Measurements from ENCODE around the gene DENND1A. TPM values are rescaled to one million over a fixed set of nuclear protein-coding genes. Genes with fewer than 3 reads are reported as not detected.

DENND1A gene
- polyA plus RNA-seq, 2 of the 4 experiments (the other 2 are of a cell fraction): 15.1 to 21.9 TPM

GRCh38 chr9:123425836-123426365 lies 504.0 kb downstream of the DENND1A start:
- Histone ChIP-seq H3K4me2 (no peak overlapping the region), H3K4me3 (no peak overlapping the region), H3K9me3 (peaks cover 4% of the 10 kb centered on the region; the same call in 1 of the 3 replicates), H3K4me1 (no peaks in the 10 kb centered on the region), H3K27ac (no peak overlapping the region)
- ATAC-seq (no peak; a peak in 1 of 6 replicates), FAIRE-seq (no peak), DNase-seq (ENCODE audit: low read depth in 1 of 2, low spot score in 1 of 2) (no peak)
- CTCF ChIA-PET: interaction anchor here (0.8 to 1.6 kb wide), 3 partner anchors 10 to 27 kb away, joined by 3 to 4 read pairs (median 3); no protein-coding TSS in a partner anchor
- POLR2A ChIA-PET: no interaction called here
- WGBS (ENCODE audit: missing lambda C conversion rate): 68% methylated on average over 6 of the region's 6 CpGs
- TF ChIP-seq HOXB5 (CRISPR knock-in tag; IDR thresholded peaks at IDR 0.05): no peak
- no peak for TF ChIP-seq MAFK (IDR thresholded peaks at IDR 0.05; ENCODE audit: partially characterized antibody)
- TF ChIP-seq CTCF (IDR thresholded peaks at IDR 0.05): no peak
- no peak for TF ChIP-seq HOXB13 (CRISPR knock-in tag; IDR thresholded peaks at IDR 0.05; ENCODE audit: low read depth)
- no peak for TF ChIP-seq USF2 (IDR thresholded peaks at IDR 0.05)
- TF ChIP-seq NPAS2 (CRISPR knock-in tag; IDR thresholded peaks at IDR 0.05; ENCODE audit: borderline replicate concordance): no peak
- TF ChIP-seq EP300 (IDR thresholded peaks at IDR 0.05): no peak
- no peak for TF ChIP-seq NR3C1 (IDR thresholded peaks at IDR 0.05)
- no peak for TF ChIP-seq CBX2 (IDR thresholded peaks at IDR 0.05; ENCODE audit: borderline replicate concordance, low read depth)
- TF ChIP-seq FOSL2 (IDR thresholded peaks at IDR 0.05): no peak
- TF ChIP-seq FOSL2 (CRISPR knock-in tag; IDR thresholded peaks at IDR 0.05): no peak
- TF ChIP-seq FOSB (CRISPR knock-in tag; IDR thresholded peaks at IDR 0.05): no peak
- no peak for TF ChIP-seq POLR2A (IDR thresholded peaks at IDR 0.05; ENCODE audit: low read length)
- TF ChIP-seq KDM1A (IDR thresholded peaks at IDR 0.05; ENCODE audit: low read depth): no peak
- no peak for TF ChIP-seq PBX3 (IDR thresholded peaks at IDR 0.05)
- TF ChIP-seq E2F6 (IDR thresholded peaks at IDR 0.05; ENCODE audit: borderline replicate concordance, low read depth): no peak
- no peak for TF ChIP-seq RNF2 (IDR thresholded peaks at IDR 0.05; ENCODE audit: borderline replicate concordance, low read depth)
- no peak for TF ChIP-seq MAX (IDR thresholded peaks at IDR 0.05)
- no peak for TF ChIP-seq FOXS1 (CRISPR knock-in tag; IDR thresholded peaks at IDR 0.05)
- no peak for TF ChIP-seq HDAC2 (IDR thresholded peaks at IDR 0.05)
- TF ChIP-seq NFE2L2 (conservative IDR thresholded peaks at IDR 0.05; ENCODE audit: low read length): no peak

- FAIRE-seq: no peak
- no peaks in the 10 kb centered on the region for H3K4me1 ChIP-seq
- TF ChIP-seq RNF2 (IDR thresholded peaks at IDR 0.05; ENCODE audit: borderline replicate concordance, low read depth) (no peak), BCL3 (IDR thresholded peaks at IDR 0.05) (no peak), KDM1A (IDR thresholded peaks at IDR 0.05; ENCODE audit: low read depth) (no peak), CHD4 (IDR thresholded peaks at IDR 0.05; ENCODE audit: borderline replicate concordance) (no peak), HDAC2 (IDR thresholded peaks at IDR 0.05) (no peak), MAFK (IDR thresholded peaks at IDR 0.05; ENCODE audit: partially characterized antibody) (no peak), NFE2L2 (conservative IDR thresholded peaks at IDR 0.05; ENCODE audit: low read length) (no peak), PBX3 (IDR thresholded peaks at IDR 0.05) (no peak), SMC3 (IDR thresholded peaks at IDR 0.05) (no peak), HOXB5 (CRISPR knock-in tag; IDR thresholded peaks at IDR 0.05) (no peak), HES2 (IDR thresholded peaks at IDR 0.05) (no peak), CTCF (IDR thresholded peaks at IDR 0.05) (no peak), ZNF302 (CRISPR knock-in tag; IDR thresholded peaks at IDR 0.05) (no peak)
These were observed 504.6 kb downstream of the DENND1A start for GRCh38 chr9:123425261-123425821.

More at GRCh38 chr9:123425261-123425821, 504.6 kb downstream of the DENND1A start:
- no peak for ATAC-seq
- ChIA-PET CTCF (interaction anchor here (0.5 to 1.6 kb wide), 4 partner anchors 11 to 419 kb away, joined by 3 to 4 read pairs (median 4); no protein-coding TSS in a partner anchor), POLR2A (no interaction called here)
- Histone ChIP-seq H3K9me3 (peaks cover 4% of the 10 kb centered on the region; the same call in 1 of the 3 replicates), H3K4me3 (no peak overlapping the region), H3K27ac (no peak overlapping the region), H3K4me2 (no peak overlapping the region)
- no peak for DNase-seq (ENCODE audit: low read depth in 1 of 2, low spot score in 1 of 2)
- 93% methylated on average over 20 of the region's 20 CpGs for WGBS (ENCODE audit: missing lambda C conversion rate)
